HepG2 (cell line): ENCODE data around the gene FGF19. TPM values are rescaled to one million over a fixed set of nuclear protein-coding genes. Genes with fewer than 3 reads are reported as not detected.
A peak's percentile ranks its signal among the peaks of the same experiment; 100 is the strongest.

ENCODE experiments used
- AKNA ChIP-seq: sonication (generic); formaldehyde crosslinking; IDR thresholded peaks from 2 replicates; pipeline ENCODE4 v1.4.0; 2020; ENCODE audit warnings: missing genetic modification reagents, borderline replicate concordance
- ARID4A ChIP-seq: sonication (generic); formaldehyde crosslinking; IDR thresholded peaks from 2 replicates; pipeline ENCODE4 v1.5.0; 2020; ENCODE audit warnings: mild to moderate bottlenecking, missing genetic modification reagents, borderline replicate concordance
- ASH2L ChIP-seq: fragments of 300-600, 200-600 bp; sonication (generic); IDR thresholded peaks from 2 replicates; pipeline ENCODE4 v1.7.0; 2017; ENCODE audit warnings: low read depth, mild to moderate bottlenecking, moderate library complexity, mixed read lengths, low read length; ENCODE audit not compliant: insufficient read length
- CHD2 ChIP-seq: IDR thresholded peaks from 2 replicates; pipeline ENCODE4 v1.6.1; 2011; ENCODE audit warnings: low read depth, low read length, improper control_type of control experiment
- EHMT2 ChIP-seq: fragments of 200-600 bp; sonication (generic); IDR thresholded peaks from 2 replicates; pipeline ENCODE4 v1.7.0; 2017; ENCODE audit warnings: antibody characterized with exemption, low read depth, low read length, borderline replicate concordance
- ESRRA ChIP-seq: sonication (generic); formaldehyde crosslinking; IDR thresholded peaks from 2 replicates; pipeline ENCODE4 v1.5.1; 2020; ENCODE audit warnings: mild to moderate bottlenecking, low read depth, missing genetic modification reagents
- KAT7 ChIP-seq: IDR thresholded peaks from 2 replicates; pipeline ENCODE4 v1.6.1; 2018; ENCODE audit warnings: borderline replicate concordance, missing compliant biosample characterization
- MEF2D ChIP-seq: sonication (generic); formaldehyde crosslinking; IDR thresholded peaks from 2 replicates; pipeline ENCODE4 v1.5.1; 2020; ENCODE audit warnings: mild to moderate bottlenecking, missing genetic modification reagents
- MTA1 ChIP-seq: sonication (generic); formaldehyde crosslinking; IDR thresholded peaks from 2 replicates; pipeline ENCODE4 v1.4.0; 2020; ENCODE audit warnings: missing genetic modification reagents, mild to moderate bottlenecking, borderline replicate concordance
- NFE2 ChIP-seq: sonication (generic); formaldehyde crosslinking; IDR thresholded peaks from 2 replicates; pipeline ENCODE4 v1.4.0; 2020; ENCODE audit warnings: missing genetic modification reagents
- NR1H2 ChIP-seq: sonication (generic); formaldehyde crosslinking; IDR thresholded peaks from 2 replicates; pipeline ENCODE4 v1.8.1; 2022; ENCODE audit warnings: low read depth, missing genetic modification reagents, borderline replicate concordance
- SMAD3 ChIP-seq: sonication (generic); formaldehyde crosslinking; IDR thresholded peaks from 2 replicates; pipeline ENCODE4 v1.4.0; 2020; ENCODE audit warnings: missing genetic modification reagents
- ZFP82 ChIP-seq: sonication (generic); formaldehyde crosslinking; IDR thresholded peaks from 2 replicates; pipeline ENCODE4 v1.5.1; 2020; ENCODE audit warnings: mild to moderate bottlenecking, missing genetic modification reagents, borderline replicate concordance
- ZNF136 ChIP-seq: sonication (generic); formaldehyde crosslinking; IDR thresholded peaks from 2 replicates; pipeline ENCODE4 v1.8.1; 2022; ENCODE audit warnings: low read depth, mild to moderate bottlenecking, moderate library complexity, missing genetic modification reagents
- ZNF557 ChIP-seq: sonication (generic); formaldehyde crosslinking; IDR thresholded peaks from 2 replicates; pipeline ENCODE4 v1.4.0; 2020; ENCODE audit warnings: missing genetic modification reagents
- ZNF580 ChIP-seq: IDR thresholded peaks from 2 replicates; pipeline ENCODE4 v1.6.1; 2016; ENCODE audit warnings: low read depth, borderline replicate concordance
- ZNF737 ChIP-seq: sonication (generic); formaldehyde crosslinking; IDR thresholded peaks from 2 replicates; pipeline ENCODE4 v1.5.0; 2020; ENCODE audit warnings: missing genetic modification reagents, mild to moderate bottlenecking, borderline replicate concordance
- polyA plus RNA-seq, 8 experiments: library from polyadenylated mRNA; depleted of rRNA in 3 of 8; stranded (reverse) in 7 of 8; unstranded in 1 of 8; fragments of >200 nt; fragmentation: Illumina TruSeq in 4 of 8; extraction: Trizol in 4 of 8; gene quantifications; 2 replicates each; pipeline versions ENCODE4 v1.2.1 to v1.2.3, GENCODE V29; 2011 to 2016; ENCODE audit warnings: low read depth in 4 of 8, missing spikeins in 1 of 8, mixed read lengths in 1 of 8; ENCODE audit not compliant: insufficient read depth in 1 of 8
- total RNA-seq, 5 experiments: library from RNA; depleted of rRNA; stranded (reverse); fragments of >200 nt; fragmentation: Illumina TruSeq; extraction: Trizol; gene quantifications; 2 replicates each; pipeline ENCODE4 v1.2.3, GENCODE V29; 2016; ENCODE audit warnings: low read depth in 1 of 5
- TF ChIP-seq, protein P1 (sequence below): IDR thresholded peaks from 2 replicates; pipeline ENCODE4 v1.6.1; 2016

The FGF19 gene
- total and polyA plus RNA-seq, 2 of the 13 experiments (the other 11 are each of a cell fraction or from before 2014, with no cell fraction given) = 0.07 TPM; not detected in 1

DNA sequence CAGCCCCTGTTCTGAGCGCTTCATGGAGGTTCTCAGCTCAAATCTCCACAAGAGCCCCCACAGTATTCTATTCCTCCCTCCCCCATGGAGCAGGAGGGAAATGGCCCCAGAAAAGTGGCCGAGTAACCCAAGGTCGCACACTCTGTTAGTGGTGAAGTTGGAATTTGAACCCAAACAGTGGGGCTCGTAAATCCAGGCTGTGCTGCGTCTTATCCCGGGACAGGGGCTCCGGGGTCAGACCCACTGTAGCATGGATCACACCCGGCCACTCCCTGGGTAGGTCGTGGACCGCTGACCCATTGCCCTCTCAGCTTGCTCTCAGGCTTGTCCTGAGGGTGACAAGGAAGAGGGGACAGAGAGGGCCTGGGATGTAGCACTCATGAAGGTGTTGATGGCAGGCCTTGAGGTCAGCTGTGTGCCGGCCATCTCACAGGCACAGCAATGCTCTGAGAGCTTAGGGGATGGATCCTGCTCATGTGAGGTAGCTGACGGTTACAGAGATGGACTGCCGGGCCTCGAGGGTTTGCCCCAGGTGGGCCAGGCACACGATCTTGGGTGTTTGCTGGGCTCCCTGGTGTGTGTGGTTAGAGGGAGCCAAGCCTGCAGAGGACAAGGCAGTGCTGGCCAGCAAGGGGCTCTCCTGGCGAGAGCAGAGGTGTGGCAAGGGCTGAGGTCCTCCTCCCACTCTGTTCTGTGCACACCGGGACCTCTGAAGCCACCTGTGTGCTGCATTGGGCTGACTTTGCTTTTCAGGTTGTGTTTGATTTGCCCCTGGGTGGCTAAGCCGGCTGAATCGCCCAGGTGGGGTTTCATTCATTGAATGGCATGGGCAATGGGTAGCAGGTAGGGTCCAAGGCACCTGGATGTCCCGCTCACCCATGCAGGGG, 2.3 kb upstream of the FGF19 start (continued):
- TF ChIP-seq ARID4A (CRISPR knock-in tag) (peak; percentile 53; the same call in 1 of the 2 replicates), AKNA (CRISPR knock-in tag) (no peak), ZNF737 (no peak), ZNF136 (CRISPR knock-in tag) (no peak), KAT7 (CRISPR knock-in tag) (no peak), MEF2D (CRISPR knock-in tag) (peak; percentile 54), ESRRA (CRISPR knock-in tag) (peak; percentile 88), ZNF580 (CRISPR knock-in tag) (no peak), CHD2 (no peak), ASH2L (peak; percentile 46), NR1H2 (no peak), MTA1 (CRISPR knock-in tag) (peak; percentile 93; the same call in 1 of the 2 replicates), EHMT2 (no peak), ZFP82 (no peak), ZNF557 (no peak), NFE2 (CRISPR knock-in tag) (no peak), SMAD3 (no peak)
- TF ChIP-seq, protein P1, sequence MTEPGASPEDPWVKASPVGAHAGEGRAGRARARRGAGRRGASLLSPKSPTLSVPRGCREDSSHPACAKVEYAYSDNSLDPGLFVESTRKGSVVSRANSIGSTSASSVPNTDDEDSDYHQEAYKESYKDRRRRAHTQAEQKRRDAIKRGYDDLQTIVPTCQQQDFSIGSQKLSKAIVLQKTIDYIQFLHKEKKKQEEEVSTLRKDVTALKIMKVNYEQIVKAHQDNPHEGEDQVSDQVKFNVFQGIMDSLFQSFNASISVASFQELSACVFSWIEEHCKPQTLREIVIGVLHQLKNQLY = no peak
